Small intestine (tissue), 7 donors: ENCODE results near the gene NPAS2. TPM values are rescaled to one million over a fixed set of nuclear protein-coding genes. Genes with fewer than 3 reads are reported as not detected.
A peak's percentile ranks its signal among the peaks of the same experiment; 100 is the strongest.

Source experiments
- DNase-seq, 2 donors: peaks; one replicate each; pipeline versions ENCODE4 v3.0.0 to v3.0.0-alpha.2; 2013
- FAIRE-seq: peaks from 2 replicates; lab custom pipeline; 2012; peaks lifted over from hg19 to GRCh38; lab: Jason Lieb, UNC
- H3K27ac ChIP-seq, 3 donors: one replicate each; pipeline ENCODE4 v1.5.1; 2013; ENCODE audit warnings: low read length in 2 of 3, mild to moderate bottlenecking in 2 of 3, control low read depth in 1 of 3, inconsistent platforms in 1 of 3, low read depth in 1 of 3, moderate library complexity in 1 of 3
- H3K27me3 ChIP-seq, 3 donors: one replicate each; pipeline ENCODE4 v1.6.1; 2013; ENCODE audit warnings: low read length in 3 of 3, inconsistent platforms in 1 of 3; ENCODE audit not compliant: control insufficient read depth in 3 of 3, insufficient read depth in 3 of 3
- H3K36me3 ChIP-seq, 3 donors: one replicate each; pipeline ENCODE4 v1.6.1; 2013; ENCODE audit warnings: low read length in 3 of 3, inconsistent platforms in 1 of 3, low read depth in 1 of 3, mild to moderate bottlenecking in 1 of 3, moderate library complexity in 1 of 3; ENCODE audit not compliant: control insufficient read depth in 3 of 3, insufficient read depth in 2 of 3
- H3K4me1 ChIP-seq, 3 donors: one replicate each; pipeline ENCODE4 v1.6.1; 2013; ENCODE audit warnings: low read length in 2 of 3, inconsistent platforms in 1 of 3, low read depth in 1 of 3, mild to moderate bottlenecking in 1 of 3, moderate library complexity in 1 of 3; ENCODE audit not compliant: control insufficient read depth in 3 of 3, insufficient read depth in 2 of 3
- H3K4me3 ChIP-seq, 3 donors: one replicate each; pipeline ENCODE4 v1.5.1; 2013; ENCODE audit warnings: low read length in 3 of 3, control low read depth in 1 of 3, inconsistent platforms in 1 of 3, low read depth in 1 of 3, mild to moderate bottlenecking in 1 of 3, moderate library complexity in 1 of 3
- H3K9me3 ChIP-seq, 2 donors: one replicate each; pipeline ENCODE4 v1.6.1; 2013; ENCODE audit warnings: low read depth in 1 of 2, low read length in 1 of 2; ENCODE audit not compliant: control insufficient read depth in 2 of 2, insufficient read depth in 1 of 2
- whole genome bisulfite sequencing, 3 donors: extraction: QIAGEN DNeasy Blood & Tissue Kit; methylation state at CpG; one replicate each; pipeline ENCODE4 v1.1.7; 2013; 5-methylcytosine and 5-hydroxymethylcytosine counted together
- polyA plus RNA-seq, 4 donors: library from polyadenylated mRNA; stranded (reverse) in 3 of 4; unstranded in 1 of 4; fragments of 200-250 nt in 3 of 4; fragments of 120-200 nt in 1 of 4; gene quantifications; one replicate each; pipeline versions ENCODE4 v1.2.1 to v1.2.3, GENCODE V29; 2013
- donor health status: healthy with polysubstance abuse.
- donor health status: control.
- donor health status: control.
- donor health status: Bipolar disorder and iron deficiency.
- donor health status: healthy.

Gene NPAS2
- polyA plus RNA-seq, 4 donors: 23.9 to 34.2 (median 26.3) TPM

GRCh38 chr2:100997509-100998234 is 177.7 kb downstream of the NPAS2 start:
- 90 to 96% (median 92%) methylated on average over 5 of the region's 5 CpGs for WGBS, 3 donors
- Histone ChIP-seq H3K27me3 (no peaks in the 10 kb centered on the region), H3K36me3 (peaks cover 0 to 25% (median 9%) of the 10 kb centered on the region in 3 donors), H3K27ac (no peak overlapping the region), H3K4me1 (peaks cover 0 to 4% (median 0%) of the 10 kb centered on the region in 3 donors), H3K9me3 (no peaks in the 10 kb centered on the region), H3K4me3 (no peak overlapping the region)
- FAIRE-seq: no peak
- no peak for DNase-seq

DNA sequence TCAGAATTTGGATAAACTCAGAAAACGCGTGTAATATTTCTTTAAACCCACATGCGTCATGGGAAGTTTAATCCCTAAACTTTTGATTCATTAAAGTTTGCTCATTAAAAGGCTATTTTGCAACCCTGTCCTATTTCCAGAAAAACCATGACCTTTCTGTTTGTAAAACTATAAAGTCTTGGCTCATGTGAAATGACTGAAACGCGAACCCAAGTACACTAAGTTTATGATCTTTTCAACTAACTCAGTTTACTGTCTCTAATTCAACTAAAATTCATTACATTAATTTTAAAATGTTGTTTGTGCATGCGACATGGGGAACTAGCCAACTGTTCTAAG is 178.3 kb downstream of the NPAS2 start:
- Histone ChIP-seq H3K4me1 (peaks cover 0 to 4% (median under 1%) of the 10 kb centered on the region in 3 donors), H3K36me3 (peaks cover 0 to 23% (median 9%) of the 10 kb centered on the region in 3 donors), H3K4me3 (no peak overlapping the region), H3K27me3 (no peaks in the 10 kb centered on the region), H3K9me3 (no peaks in the 10 kb centered on the region), H3K27ac (no peak overlapping the region)
- 83 to 90% (median 83%) methylated on average over 6 of the region's 6 CpGs for WGBS, 3 donors
- DNase-seq (no peak), FAIRE-seq (no peak)

GRCh38 chr2:100999995-101000394 is 180.1 kb downstream of the NPAS2 start:
- no peaks in the 10 kb centered on the region for H3K27me3 ChIP-seq
- peaks cover 6 to 22% (median 14%) of the 10 kb centered on the region in 3 donors for H3K36me3 ChIP-seq
- no peak overlapping the region for H3K4me3 ChIP-seq
- H3K9me3 ChIP-seq: no peaks in the 10 kb centered on the region
- FAIRE-seq: no peak
- no peak for DNase-seq
- WGBS, 3 donors: 82 to 95% (median 89%) methylated on average over 2 of the region's 2 CpGs
- peaks cover 0 to 9% (median 4%) of the 10 kb centered on the region in 3 donors for H3K4me1 ChIP-seq
- H3K27ac ChIP-seq: no peak overlapping the region

GRCh38 chr2:101001691-101002561 is 182.0 kb downstream of the NPAS2 start, which contains the start of gene RPL31:
Gene RPL31 (plus strand): TSS chr2:101002289. CDS start chr2:101002702, 413 bp downstream.
- H3K27ac ChIP-seq: peak within 1 kb of the TSS; percentile 72 to 92 (median 86)
- peaks cover 13 to 20% (median 18%) of the 10 kb centered on the region in 3 donors for H3K36me3 ChIP-seq
- no peaks in the 10 kb centered on the region for H3K9me3 ChIP-seq
- H3K4me1 ChIP-seq: peaks cover 0 to 9% (median 4%) of the 10 kb centered on the region in 3 donors
- H3K27me3 ChIP-seq: no peaks in the 10 kb centered on the region
- 6 to 10% (median 6%) methylated on average over 59 of the region's 59 CpGs for WGBS, 3 donors
- FAIRE-seq (no peak), DNase-seq (peak; percentile 98)
- H3K4me3 ChIP-seq: peak within 1 kb of the TSS; percentile 79 to 95 (median 85)

DNA sequence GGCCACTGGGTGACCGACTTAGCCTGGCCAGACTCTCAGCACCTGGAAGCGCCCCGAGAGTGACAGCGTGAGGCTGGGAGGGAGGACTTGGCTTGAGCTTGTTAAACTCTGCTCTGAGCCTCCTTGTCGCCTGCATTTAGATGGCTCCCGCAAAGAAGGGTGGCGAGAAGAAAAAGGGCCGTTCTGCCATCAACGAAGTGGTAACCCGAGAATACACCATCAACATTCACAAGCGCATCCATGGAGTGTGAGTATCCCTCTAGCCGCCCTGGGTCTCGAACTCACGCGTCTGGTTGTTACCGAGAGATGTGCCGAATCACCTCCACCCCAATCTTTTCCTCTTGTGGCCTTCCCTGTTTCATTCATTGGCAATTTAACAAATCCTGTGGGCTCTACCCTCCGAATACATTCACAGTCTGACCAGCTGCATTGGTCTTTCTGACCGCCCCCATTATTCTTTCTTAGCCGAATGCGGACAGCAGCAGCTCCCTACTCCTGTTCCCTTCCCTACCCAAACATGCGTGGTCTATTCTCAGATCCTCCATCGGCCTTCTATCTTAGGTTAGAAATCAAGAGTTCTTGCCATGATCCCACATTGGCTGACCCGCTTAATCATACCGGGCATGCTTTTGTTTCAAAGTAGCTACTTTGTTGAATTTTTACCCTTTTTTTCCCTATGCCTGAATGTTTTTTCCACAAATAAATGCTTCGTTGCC is 182.8 kb downstream of the NPAS2 start:
- H3K9me3 ChIP-seq: no peaks in the 10 kb centered on the region
- H3K4me1 ChIP-seq: peaks cover 0 to 9% (median 4%) of the 10 kb centered on the region in 3 donors
- H3K27me3 ChIP-seq: no peaks in the 10 kb centered on the region
- FAIRE-seq (no peak), DNase-seq (peak in 1 of 2 donors; percentile 41)
- peak overlapping the region; percentile 72 to 92 (median 86) for H3K27ac ChIP-seq
- peaks cover 19 to 24% (median 19%) of the 10 kb centered on the region in 3 donors for H3K36me3 ChIP-seq
- peak overlapping the region; percentile 79 to 95 (median 85) for H3K4me3 ChIP-seq
- 0 to 1% (median 1%) methylated on average over 26 of the region's 26 CpGs for WGBS, 3 donors

GRCh38 chr2:101003278-101003775 is 183.4 kb downstream of the NPAS2 start:
- 11 to 23% (median 12%) methylated on average over 12 of the region's 12 CpGs for WGBS, 3 donors
- Histone ChIP-seq H3K36me3 (peaks cover 19 to 29% (median 22%) of the 10 kb centered on the region in 3 donors), H3K4me3 (peak overlapping the region; percentile 79 to 95 (median 85)), H3K27me3 (no peaks in the 10 kb centered on the region), H3K27ac (peak overlapping the region in 2 of 3 donors; percentile 72 to 92), H3K4me1 (peaks cover 0 to 9% (median 4%) of the 10 kb centered on the region in 3 donors), H3K9me3 (no peaks in the 10 kb centered on the region)
- DNase-seq (peak in 1 of 2 donors; percentile 17), FAIRE-seq (no peak)

DNA sequence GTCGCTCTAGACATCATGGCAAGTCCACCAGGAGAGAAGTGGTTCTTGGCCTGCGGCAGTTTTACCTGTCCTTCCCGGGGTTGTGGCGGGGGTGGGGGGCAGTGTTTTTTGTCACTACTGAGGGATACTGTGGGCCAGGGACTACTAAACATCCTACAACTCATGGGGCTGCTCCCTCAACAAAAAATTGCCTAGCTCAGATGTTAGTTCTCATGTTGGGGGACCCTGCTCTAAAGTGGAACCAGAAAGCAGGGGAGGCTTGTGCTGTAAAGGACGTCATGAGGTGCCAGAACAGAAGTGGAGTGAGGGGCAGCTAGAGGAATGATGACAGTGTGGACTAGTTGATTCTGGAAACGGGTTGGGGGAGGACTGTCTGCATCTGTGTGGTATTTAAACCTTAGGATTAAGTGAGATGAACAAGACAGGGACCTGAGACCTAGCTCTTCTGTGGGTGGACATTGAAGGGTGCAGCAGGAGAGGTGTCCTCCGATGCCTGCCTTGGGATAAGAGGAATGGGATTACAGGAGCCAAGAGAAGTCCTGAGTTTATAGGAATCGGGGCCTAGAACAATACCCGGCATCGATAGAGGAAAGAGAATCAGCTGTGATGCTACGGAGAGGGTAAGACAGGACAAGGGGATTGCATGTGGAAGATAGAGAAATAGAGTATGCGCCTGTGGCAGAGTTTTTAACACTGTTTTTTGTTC is 184.8 kb downstream of the NPAS2 start:
- Histone ChIP-seq H3K27ac (no peak overlapping the region), H3K4me3 (no peak overlapping the region), H3K4me1 (peaks cover 0 to 9% (median 4%) of the 10 kb centered on the region in 3 donors), H3K9me3 (no peaks in the 10 kb centered on the region), H3K36me3 (peaks cover 19 to 35% (median 25%) of the 10 kb centered on the region in 3 donors), H3K27me3 (no peaks in the 10 kb centered on the region)
- WGBS, 3 donors: 86 to 91% (median 88%) methylated on average over 12 of the region's 12 CpGs
- DNase-seq: no peak
- FAIRE-seq: no peak
